ENCODE measurements around the gene TNS3.

Gene TNS3

DNA sequence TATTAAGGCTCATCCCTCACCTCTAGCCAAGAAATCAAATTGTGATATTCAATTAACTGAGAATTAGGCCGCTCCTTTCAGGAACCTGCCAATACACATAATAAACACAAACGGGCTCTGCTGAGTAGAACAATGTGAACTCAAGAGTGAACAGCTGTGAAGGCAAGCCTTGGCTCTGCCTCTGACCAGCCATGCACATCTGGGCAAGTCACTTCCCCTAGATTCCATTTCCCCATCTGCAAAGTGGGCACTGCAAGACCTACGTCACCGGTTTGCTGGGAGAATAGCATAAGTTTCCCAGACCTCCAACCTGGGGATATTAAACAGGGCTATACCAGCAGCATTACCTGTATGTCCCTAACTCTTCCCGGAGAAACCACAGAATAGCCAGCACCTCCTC lies 355.2 kb downstream of the TNS3 start:
- no peak for DNase-seq (ENCODE audit: low read depth in 2 of 2)

DNA sequence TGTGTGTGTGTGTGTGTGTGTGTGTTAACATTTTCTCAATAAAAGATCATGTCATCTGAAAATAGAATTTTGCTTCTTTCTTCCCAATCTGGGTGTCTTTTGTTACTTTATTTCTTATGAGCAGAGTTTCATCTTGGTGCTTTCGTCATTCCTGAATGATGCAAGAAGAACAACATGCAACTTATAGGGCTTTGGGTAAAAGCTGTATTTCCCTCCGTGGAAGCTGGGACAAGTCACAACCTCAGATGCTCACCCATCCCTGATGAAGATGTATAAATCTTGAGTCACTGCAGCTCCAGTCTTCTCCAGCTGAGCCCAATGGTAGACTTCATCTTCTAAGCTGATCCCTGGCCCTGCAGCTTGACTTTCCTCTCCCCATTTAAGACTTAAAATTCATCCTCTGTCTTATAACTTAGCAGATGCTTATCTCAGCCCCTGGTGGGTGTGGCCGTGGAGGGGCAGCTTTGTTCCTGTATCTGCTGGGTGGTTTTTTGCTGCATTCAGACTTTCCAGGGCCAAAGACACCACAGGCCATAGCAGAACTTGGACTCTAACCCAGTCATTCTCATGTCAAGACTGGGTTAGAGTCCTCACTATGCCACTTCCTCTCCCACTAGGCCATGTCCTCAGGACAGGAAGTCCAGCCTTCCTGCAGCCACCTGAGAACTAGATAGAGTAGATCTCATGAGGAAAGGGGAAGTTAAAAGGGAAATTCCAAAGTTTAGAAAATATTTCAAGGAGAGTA lies 356.4 kb downstream of the TNS3 start:
- no peak for DNase-seq (ENCODE audit: low read depth in 2 of 2)

Data from stimulated activated CD4-positive, alpha-beta T cell treated with anti-CD3 and anti-CD28 coated beads, Interleukin-1b, Interleukin-23, amount 100 ng/mL, for 4 hours (primary cell).